Testis (tissue), 3 donors: ENCODE results near the gene GFPT2. TPM values are rescaled to one million over a fixed set of nuclear protein-coding genes. Genes with fewer than 3 reads are reported as not detected.

Experiments
- DNase-seq: peaks from one replicate; pipeline ENCODE4 v3.0.0-alpha.2; 2019
- H3K27ac ChIP-seq, 2 donors: fragments of 200-600 bp; sonication (generic); one replicate each; pipeline ENCODE4 v1.5.1; 2019
- H3K27me3 ChIP-seq: fragments of 200-600 bp; sonication (generic); one replicate; pipeline ENCODE4 v1.5.1; 2019
- H3K36me3 ChIP-seq: fragments of 200-600 bp; sonication (generic); one replicate; pipeline ENCODE4 v1.5.1; 2017; ENCODE audit warnings: low read depth; ENCODE audit errors: missing control alignments
- H3K4me1 ChIP-seq: fragments of 200-600 bp; sonication (generic); one replicate; pipeline ENCODE4 v1.5.1; 2019
- H3K4me3 ChIP-seq, 2 donors: fragments of 200-600 bp; sonication (generic); one replicate each; pipeline ENCODE4 v1.5.1; 2017 to 2019
- H3K9me3 ChIP-seq: fragments of 200-600 bp; sonication (generic); one replicate; pipeline ENCODE4 v1.5.1; 2017
- POLR2A ChIP-seq: fragments of 450-650 bp; IDR thresholded peaks from one replicate; pipeline ENCODE4 v1.6.1; 2017; ENCODE audit warnings: antibody characterized with exemption, mild to moderate bottlenecking, moderate library complexity
- WGBS, 2 donors: methylation state at CpG; one replicate each; pipeline ENCODE4 v1.1.5; 2018; 5-methylcytosine and 5-hydroxymethylcytosine counted together
- intact Hi-C: fragments of 100-400 bp; cut with DNase I; formaldehyde crosslinking; loops from one replicate; pipeline ENCODE4 v1.15.1; 2023; ENCODE audit warnings: low total_unique reads
- polyA plus RNA-seq: library from polyadenylated mRNA; stranded (reverse); fragments of 350-450 nt; fragmentation: Illumina TruSeq; extraction: RNeasy Lipid Tissue Mini Kit (QIAGEN cat#74804); gene quantifications from one replicate; pipeline ENCODE4 v1.2.3, GENCODE V29; 2014; ENCODE audit warnings: low read depth, low replicate concordance; ENCODE audit not compliant: insufficient read depth
- total RNA-seq, 2 donors: library from RNA; depleted of rRNA; stranded (reverse); fragments of >200 nt; gene quantifications; one replicate each; pipeline ENCODE4 v1.2.3, GENCODE V29; 2016
- TF ChIP-seq, protein P1 (sequence below), 3 experiments: fragments of 450-650 bp in 2 of 3; fragments of 200-600 bp in 1 of 3; sonication (generic) in 1 of 3; IDR thresholded peaks; one replicate each; pipeline ENCODE4 v1.5.1; 2016 to 2019; ENCODE audit warnings: antibody characterized with exemption in 3 of 3, mild to moderate bottlenecking in 2 of 3, moderate library complexity in 1 of 3

Gene GFPT2
- total and polyA plus RNA-seq, 3 donors from 2014 or later: 17.6 to 21.7 (median 17.9) TPM

GRCh38 chr5:180345781-180346180, 7.4 kb downstream of the GFPT2 start:
- intact Hi-C loops: no loop called here
- Histone ChIP-seq H3K36me3 (no peaks in the 10 kb centered on the region), H3K9me3 (no peaks in the 10 kb centered on the region), H3K4me1 (peaks cover 5% of the 10 kb centered on the region), H3K27me3 (no peaks in the 10 kb centered on the region), H3K27ac (no peak overlapping the region), H3K4me3 (no peak overlapping the region)
- no peak for TF ChIP-seq POLR2A
- 94 to 100% methylated on average over 5 to 8 of the region's 8 CpGs for WGBS, 2 donors
- DNase-seq: no peak

- Histone ChIP-seq H3K9me3 (no peaks in the 10 kb centered on the region), H3K27ac (no peak overlapping the region), H3K4me3 (no peak overlapping the region), H3K36me3 (no peaks in the 10 kb centered on the region), H3K4me1 (peaks cover 5% of the 10 kb centered on the region), H3K27me3 (no peaks in the 10 kb centered on the region)
- intact Hi-C loops: no loop called here
- TF ChIP-seq, protein P1, sequence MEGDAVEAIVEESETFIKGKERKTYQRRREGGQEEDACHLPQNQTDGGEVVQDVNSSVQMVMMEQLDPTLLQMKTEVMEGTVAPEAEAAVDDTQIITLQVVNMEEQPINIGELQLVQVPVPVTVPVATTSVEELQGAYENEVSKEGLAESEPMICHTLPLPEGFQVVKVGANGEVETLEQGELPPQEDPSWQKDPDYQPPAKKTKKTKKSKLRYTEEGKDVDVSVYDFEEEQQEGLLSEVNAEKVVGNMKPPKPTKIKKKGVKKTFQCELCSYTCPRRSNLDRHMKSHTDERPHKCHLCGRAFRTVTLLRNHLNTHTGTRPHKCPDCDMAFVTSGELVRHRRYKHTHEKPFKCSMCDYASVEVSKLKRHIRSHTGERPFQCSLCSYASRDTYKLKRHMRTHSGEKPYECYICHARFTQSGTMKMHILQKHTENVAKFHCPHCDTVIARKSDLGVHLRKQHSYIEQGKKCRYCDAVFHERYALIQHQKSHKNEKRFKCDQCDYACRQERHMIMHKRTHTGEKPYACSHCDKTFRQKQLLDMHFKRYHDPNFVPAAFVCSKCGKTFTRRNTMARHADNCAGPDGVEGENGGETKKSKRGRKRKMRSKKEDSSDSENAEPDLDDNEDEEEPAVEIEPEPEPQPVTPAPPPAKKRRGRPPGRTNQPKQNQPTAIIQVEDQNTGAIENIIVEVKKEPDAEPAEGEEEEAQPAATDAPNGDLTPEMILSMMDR (IDR thresholded peaks at IDR 0.05): no peak
- no peak for TF ChIP-seq POLR2A
- whole genome bisulfite sequencing, 2 donors: 90 to 94% methylated on average over 8 of the region's 8 CpGs
- DNase-seq: no peak
Observed at GRCh38 chr5:180345186-180345585, 8.0 kb downstream of the GFPT2 start.

- TF ChIP-seq POLR2A: no peak
- TF ChIP-seq, protein P1 (IDR thresholded peaks at IDR 0.05): no peak
- intact Hi-C loops: no loop called here
- Histone ChIP-seq H3K4me1 (peaks cover 5% of the 10 kb centered on the region), H3K9me3 (no peaks in the 10 kb centered on the region), H3K4me3 (no peak overlapping the region), H3K27ac (no peak overlapping the region), H3K36me3 (no peaks in the 10 kb centered on the region), H3K27me3 (no peaks in the 10 kb centered on the region)
- DNase-seq: no peak
- 100% methylated on average over 1 to 7 of the region's 7 CpGs for WGBS, 2 donors
Observed at GRCh38 chr5:180344696-180344999, 8.5 kb downstream of the GFPT2 start.

DNA sequence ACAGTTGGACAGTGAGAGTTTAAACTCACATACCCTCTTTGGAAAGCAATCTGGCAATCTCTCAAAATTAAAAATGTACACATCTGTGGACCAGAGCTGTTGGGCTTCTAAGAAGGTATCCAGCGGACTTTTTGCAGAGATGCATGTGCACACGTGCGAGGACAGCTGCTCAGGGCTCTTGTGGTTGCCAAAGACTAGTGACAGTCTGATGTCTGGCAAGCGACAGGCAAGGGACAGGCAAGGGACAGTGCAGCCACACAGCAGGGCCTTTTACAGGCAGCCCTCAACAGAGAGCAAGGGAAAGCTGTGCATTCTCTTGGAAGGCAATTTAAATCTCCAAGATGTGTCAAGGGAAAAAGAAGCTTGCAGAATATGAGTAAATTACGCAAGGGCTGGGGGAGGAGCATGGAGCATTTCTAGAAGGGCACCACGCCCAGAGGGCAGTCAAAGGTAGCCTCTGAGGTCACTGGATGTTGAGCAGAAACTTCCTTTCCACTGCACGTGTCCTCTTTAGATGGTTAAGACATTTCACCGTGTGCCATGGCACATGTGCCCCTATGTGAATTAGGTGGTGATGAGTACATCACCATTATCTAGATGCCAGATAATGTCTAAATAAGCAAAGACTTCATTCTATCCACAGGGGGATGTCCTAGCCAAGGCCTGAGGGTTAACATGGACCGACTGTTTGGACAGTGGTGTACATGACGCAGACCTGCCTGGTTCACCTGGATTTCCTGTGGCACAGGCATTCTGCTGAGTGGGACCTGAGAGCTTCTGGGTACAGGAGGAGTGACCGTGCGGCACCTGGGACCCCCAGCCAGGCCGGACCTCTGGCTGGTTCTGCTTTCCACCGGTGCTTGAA, 9.1 kb downstream of the GFPT2 start:
- intact Hi-C loops: no loop called here
- DNase-seq: no peak
- WGBS, 2 donors: 73 to 80% methylated on average over 9 to 13 of the region's 14 CpGs
- H3K9me3 ChIP-seq: no peaks in the 10 kb centered on the region
- no peak overlapping the region for H3K4me3 ChIP-seq
- H3K36me3 ChIP-seq: no peaks in the 10 kb centered on the region
- H3K27ac ChIP-seq: no peak overlapping the region
- TF ChIP-seq, protein P1 (IDR thresholded peaks at IDR 0.05): no peak
- no peak for TF ChIP-seq POLR2A
- H3K4me1 ChIP-seq: peaks cover 5% of the 10 kb centered on the region
- H3K27me3 ChIP-seq: no peaks in the 10 kb centered on the region

DNA sequence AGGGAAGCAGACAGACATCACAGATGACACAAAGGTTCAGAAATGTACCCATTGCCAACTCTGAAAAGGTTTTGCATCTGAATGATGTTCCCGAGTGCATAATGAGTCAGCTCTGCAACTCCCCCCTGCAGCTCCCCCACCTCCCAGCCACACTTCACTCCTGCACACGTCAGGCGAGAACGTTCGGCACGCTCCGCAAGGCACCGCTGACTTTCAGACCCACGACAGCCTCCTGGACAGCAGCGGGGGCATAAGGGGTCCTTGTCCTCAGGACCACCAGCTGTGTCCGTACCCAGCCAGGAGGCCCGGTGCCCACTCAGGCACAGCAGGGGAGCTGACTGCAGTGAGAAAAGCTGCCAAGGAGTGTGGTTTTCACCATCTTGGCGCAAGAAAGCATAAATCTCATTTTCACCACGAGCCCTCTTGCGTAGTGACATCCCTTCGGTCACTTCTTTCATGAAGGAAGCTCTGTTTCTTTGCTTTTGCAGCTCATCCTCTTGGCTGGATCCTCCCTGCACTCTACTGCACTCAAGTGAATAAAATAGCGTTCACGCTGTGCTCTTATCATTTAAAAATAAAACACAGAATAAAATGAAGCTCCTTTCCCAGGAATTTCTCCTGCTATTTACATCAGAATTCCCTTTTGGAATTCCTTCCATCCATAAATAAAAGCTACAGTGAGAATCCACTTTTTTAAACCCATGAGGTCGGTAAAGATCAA, 9.9 kb downstream of the GFPT2 start:
- Histone ChIP-seq H3K9me3 (no peaks in the 10 kb centered on the region), H3K27ac (no peak overlapping the region), H3K27me3 (no peaks in the 10 kb centered on the region), H3K4me3 (no peak overlapping the region), H3K4me1 (peaks cover 5% of the 10 kb centered on the region), H3K36me3 (no peaks in the 10 kb centered on the region)
- WGBS, 2 donors: 41 to 48% methylated on average over 9 to 19 of the region's 19 CpGs
- no peak for TF ChIP-seq POLR2A
- TF ChIP-seq, protein P1 (IDR thresholded peaks at IDR 0.05): no peak
- intact Hi-C loops: no loop called here
- no peak for DNase-seq
